ENCODE data around the gene SLC29A1.
A peak's percentile ranks its signal among the peaks of the same experiment; 100 is the strongest.
"Not testable (repeated sequence)": the region's sequence is repeated elsewhere in the genome, so short reads cannot be mapped to it uniquely, and the experiment has no call there.

Gene SLC29A1

DNA sequence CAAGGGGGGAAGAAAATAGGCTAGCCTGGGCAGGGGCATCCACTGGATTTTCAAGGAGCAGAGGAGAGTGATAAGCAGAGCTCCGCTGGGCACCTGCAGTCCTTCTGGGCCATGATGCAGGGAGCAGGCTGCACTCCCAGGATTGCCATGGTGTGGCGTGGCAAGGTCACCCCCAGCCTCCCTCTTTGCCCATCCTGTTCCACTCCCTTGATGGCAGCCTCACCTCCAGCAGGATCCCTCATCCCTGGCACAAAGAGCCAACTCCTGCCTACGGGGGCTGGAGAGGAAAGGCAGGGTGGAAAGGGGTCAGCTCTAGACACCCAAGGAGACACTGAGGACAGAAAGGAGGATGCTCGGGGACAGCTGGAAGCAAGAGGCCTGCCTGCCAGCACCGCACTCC lies 29.1 kb upstream of the SLC29A1 start:
- DNase-seq (ENCODE audit: low spot score) = no peak

DNA sequence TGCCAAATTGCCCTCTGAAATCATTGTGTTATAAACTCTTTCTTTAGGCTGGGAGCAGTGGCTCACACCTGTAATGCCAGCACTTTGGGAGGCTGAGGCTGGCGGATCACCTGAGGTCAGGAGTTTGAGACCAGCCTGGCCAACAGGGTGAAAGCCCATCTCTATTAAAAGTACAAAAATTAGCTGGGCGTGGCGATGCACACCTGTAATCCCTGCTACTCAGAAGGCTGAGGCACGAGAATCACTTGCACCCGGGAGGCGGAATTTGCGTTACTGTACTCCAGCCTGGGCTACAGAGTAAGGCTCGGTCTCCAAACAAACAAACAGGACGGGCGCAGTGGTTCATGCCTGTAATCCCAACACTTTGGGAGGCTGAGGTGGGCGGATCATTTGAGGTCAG lies 27.0 kb upstream of the SLC29A1 start:
- not testable (repeated sequence) for DNase-seq (ENCODE audit: low spot score)

DNA sequence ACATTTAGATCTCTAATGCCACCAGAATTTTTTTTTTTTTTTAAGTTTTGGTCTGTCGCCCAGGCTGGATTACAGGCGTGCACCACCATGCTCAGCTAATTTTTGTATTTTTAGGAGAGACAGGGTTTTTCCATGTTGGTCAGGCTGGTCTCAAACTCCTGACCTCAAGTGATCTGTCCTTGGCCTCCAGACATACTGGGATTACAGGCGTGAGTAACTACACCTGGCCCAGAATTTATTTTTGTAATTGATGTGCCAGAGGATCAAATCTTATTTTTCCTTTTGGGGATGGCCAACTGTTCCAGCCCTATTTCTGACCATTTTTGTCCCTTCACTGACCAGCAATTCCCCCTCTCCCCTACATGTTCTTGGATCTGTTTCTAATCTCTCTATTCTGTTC lies 24.7 kb upstream of the SLC29A1 start:
- DNase-seq (ENCODE audit: low spot score) = no peak

DNA sequence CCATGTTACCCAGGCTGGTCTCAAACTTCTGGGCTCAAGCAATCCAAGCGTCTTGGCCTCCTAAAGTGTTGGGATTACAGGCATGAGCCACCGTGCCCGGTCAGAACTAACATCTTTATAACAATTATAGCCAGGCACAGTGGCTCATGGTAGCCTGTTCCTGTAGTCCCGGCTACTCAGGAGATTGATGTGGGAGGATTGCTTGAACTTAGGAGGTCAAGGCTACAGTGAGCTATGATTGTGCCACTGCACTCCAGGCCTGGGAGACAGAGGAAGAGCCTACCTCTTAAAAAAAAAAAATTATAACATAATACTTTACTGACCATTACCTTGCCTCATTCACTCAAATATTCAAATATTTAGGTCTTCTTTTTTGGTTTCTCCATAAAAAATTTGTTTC lies 23.5 kb upstream of the SLC29A1 start:
- no peak for DNase-seq (ENCODE audit: low spot score)

DNA sequence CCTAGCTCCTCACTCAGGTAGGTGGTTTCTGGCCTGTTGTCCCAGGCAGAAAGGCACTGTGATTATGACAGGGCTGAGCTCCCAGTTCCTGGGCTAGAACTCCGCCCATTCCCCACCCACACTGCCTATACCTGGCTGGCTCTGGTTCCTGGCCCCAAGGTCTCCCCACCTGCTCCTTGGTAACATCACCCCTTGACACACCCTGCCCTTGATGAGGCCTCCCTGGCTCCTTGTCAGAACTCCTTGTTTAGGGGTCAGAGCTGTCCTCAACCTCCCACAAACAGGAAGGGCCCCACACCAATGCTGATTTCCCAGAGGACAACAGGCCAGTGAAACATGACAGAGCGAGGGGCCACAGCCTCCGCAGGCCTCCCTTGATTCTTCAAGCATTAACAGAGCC lies 22.2 kb upstream of the SLC29A1 start:
- no peak for DNase-seq (ENCODE audit: low spot score)

DNA sequence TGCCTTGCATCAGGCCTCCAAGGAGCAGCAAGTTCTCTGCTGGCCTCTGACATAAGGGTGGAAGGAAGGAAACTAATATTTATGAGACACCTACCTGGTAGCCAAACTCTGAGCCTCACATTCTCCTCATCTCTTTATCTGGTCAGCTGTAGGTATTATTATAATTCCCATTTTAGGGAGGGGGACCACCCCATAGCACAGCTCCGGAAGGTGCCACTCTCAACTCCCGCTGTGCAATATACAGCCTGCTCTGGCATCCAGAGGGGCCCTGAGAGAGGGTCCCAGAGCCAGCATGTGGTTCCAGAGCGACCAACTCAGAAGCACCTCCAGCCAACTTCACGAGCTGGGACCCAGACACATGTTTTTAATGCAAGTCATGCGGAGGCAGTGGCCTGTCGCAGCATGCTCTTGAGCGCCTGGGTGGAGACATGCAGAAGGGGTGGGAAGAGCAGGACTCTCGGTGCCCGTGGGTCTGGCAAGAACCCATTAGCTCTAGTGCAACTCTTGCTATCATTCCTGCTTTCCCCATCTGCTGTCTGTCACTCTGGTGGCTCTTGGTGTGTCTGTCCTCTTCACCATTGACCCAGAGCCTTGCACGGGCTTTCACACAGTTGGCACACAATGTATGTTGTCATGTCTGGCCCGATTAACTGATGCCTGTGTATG lies 21.6 kb upstream of the SLC29A1 start:
- DNase-seq (ENCODE audit: low spot score) = no peak

DNA sequence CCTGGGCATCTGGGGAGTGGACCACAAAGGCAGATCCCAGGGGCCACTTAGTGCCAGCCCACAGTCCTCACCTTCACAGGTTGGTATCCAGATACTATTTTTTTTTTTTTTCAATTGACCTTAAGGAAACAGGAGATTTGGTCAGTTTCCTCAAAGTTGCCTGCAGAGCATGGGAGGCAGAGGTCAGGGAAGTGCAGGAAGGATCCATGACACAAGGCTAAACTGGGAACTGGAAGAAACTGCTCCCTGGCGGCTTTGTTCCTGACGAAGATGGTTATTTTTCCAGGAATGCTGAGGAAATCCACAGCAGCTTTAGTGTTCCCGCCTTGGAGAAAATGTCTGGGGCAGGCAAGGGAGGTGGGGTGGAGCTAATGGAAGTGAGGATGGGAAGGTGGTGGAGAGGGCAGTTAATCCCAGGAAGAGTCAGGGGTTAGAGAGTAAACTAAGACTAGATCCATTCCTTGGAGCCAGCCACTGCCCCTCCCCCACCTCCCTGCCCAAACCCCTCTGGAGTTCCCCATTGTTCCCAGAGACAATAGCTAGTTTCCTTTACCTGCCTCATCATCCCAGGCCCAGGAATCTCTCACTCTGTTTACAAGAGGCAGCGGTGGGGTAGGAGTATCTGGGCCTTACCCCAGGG lies 20.9 kb upstream of the SLC29A1 start:
- DNase-seq (ENCODE audit: low spot score) = no peak

DNA sequence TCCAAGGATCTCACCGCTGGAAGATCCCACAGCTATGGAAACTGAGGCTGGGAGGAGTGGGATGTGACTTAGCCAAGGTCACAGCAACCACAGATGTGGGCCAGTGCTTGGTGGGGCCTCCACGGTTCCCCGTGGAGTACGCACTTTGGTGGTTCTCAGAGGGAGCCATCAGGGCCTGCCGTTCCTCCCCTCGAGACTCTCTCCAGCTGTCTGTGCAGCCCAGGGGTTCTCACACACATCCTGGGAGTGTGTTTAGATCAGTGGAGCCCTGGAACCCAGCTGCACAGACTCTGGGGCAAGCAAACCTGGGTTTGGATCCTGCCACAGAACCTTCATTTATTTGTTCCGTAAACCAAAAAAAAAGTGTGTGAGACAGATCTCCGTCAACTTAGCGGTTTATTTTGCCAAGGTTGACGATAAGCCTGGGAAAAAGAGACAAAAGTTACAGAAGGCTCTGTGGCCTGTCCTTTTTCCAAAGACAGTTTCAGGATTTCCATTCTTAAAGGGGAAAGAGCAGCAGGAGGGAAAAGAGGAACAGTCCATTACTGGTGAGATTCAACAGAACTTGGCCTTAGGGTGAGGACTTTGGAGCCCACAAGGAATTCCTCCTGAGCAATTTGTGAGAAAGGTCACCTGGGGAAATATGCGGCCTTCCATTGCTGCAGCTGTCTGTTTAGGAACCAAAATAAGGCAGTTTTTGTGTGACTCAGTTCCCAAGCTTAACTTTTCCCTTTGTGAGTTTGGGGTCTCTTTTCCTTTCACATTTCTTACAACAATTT lies 20.2 kb upstream of the SLC29A1 start:
- no peak for DNase-seq (ENCODE audit: low spot score)

DNA sequence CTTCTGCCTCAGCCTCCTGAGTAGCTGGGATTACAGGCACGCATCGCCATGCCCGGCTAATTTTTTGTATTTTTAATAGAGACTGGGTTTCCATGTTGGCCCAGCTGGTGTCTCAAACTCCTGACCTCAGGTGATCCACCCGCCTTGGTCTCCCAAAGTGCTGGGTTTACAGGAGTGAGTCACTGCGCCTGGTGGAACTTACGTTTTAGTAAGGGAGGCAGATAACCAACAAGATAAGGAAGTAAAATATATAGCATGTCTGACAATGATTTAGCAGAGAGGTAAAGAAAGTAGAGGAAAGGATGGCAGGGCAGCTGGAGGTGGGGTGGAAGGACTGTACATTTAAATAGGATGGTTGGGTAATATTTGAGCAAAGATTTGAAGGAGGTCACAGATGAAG lies 19.4 kb upstream of the SLC29A1 start:
- DNase-seq (ENCODE audit: low spot score) = no peak

DNA sequence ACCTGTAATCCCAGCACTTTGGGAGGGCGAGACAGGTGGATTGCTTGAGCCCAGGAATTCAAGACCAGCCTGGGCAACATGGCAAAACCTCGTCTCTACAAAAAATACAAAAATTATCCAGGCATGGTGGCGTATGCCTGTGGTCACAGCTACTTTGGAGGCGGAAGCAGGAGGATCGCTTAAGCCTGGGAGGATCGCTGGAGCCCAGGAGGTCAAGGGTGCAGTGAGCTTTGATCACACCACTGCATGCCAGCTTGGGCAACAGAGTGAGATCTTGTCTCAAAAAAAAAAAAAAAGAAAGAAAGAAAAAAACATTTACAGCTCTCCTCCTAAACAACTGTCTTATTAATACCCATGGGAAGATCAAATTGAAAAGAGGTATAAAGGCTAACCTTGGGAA lies 15.4 kb upstream of the SLC29A1 start:
- DNase-seq (ENCODE audit: low spot score) = no peak

DNA sequence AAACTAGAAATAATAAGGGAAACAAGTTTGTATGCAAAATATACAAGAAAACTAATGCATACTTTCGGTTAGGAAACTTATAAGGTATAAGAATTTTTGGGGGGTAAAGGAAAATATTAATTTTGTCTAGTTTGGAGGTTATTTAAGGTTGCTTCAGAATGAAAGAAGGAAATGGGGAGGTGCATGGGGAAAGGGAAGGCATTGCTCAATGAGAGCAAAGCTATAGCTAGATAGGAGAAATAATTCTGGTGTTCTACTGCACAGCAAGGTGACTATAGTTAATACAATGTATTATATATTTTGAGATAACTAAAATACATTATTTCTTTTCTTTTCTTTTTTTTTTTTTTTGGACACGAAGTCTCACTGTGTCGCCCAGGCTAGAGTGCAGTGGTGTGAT lies 12.1 kb upstream of the SLC29A1 start:
- no peak for DNase-seq (ENCODE audit: low spot score)

DNA sequence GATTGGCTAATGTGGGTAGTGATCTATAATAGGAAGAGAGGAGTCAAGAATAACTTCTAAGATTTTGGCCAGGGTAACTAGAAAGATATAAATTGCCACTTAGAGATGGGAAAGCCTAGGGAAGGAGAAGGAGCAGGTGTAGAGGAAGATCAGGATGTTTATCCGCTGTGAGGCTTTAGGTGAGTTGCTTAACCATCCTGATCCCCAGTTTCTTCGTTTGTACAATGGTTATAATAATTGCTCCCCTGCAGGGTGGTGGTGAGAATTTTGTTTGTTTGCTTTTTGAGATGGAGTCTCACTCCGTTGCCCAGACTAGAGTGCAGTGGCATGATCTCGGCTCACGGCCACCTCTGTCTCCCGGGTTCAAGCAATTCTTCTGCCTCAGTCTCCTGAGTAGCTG lies 9.1 kb upstream of the SLC29A1 start:
- DNase-seq (ENCODE audit: low spot score) = no peak

DNA sequence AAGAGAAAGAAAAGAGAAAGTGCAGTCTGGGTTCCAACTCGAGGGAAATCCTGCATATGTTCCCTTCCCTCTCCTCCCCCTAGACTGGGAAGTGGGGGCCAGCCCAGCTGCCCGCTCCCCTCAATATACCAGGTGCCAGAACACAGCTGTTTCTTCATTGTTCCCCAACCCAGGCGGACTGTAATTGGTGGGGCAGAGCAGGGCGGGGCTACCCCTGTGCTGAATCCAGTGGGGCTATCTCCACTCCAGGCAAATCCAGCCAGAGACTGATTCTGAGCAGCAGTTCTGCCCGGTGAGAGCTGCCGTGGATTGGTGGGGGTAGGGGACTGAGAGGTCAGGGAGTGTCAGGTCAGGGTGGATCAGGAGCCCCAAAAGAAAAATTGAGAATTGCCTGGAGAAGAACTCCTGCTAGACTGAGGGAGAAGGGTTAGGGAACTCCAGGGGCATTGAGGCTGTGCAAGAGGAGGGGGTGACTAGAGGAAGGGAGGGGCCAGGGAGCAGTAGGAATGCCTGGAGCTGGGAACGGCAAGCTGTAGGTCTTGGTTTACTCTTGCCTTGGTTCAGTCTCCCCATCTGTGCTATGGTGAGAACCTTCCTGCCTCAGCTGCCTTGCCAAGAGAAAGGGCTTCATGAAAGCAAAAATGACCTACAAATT lies 6.6 kb upstream of the SLC29A1 start, which contains the start of gene MYMX:
Gene MYMX (plus strand): TSS at position 250 of the 655 bp plus-strand sequence. CDS start 546 bp downstream, outside the sequence.
- DNase-seq (ENCODE audit: low spot score) = no peak

DNA sequence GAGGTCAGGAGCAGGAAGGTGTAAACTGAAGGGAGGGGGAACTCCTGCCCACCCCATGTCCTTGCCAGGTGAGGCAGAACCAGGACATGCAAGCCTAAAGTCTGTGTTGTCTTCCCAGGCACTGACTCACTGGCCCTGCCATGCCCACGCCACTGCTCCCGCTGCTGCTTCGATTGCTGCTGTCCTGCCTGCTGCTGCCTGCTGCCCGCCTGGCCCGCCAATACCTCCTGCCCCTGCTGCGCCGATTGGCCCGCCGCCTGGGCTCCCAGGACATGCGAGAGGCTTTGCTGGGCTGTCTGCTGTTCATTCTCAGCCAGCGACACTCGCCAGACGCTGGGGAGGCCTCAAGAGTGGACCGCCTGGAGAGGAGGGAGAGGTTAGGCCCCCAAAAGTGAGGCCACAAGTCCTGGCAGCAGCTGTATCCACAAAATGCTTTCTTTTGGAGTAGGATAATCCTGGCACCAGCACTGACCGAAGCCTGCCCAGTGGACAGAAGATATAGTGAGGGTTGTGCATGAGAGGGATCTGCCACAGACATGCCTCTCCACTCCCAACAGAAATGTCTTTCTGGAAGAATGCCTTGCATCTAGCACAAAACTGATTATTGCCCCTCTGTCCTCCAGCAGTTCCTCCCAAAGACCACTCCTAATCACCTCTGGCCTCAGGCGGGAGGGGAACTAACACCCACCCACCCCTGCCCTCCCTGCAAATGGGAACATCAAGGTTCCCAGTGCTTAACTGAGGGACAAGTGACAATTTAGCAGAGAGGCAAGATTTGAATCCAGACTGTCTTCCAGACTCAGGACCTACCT lies 5.9 kb upstream of the SLC29A1 start:
- DNase-seq (ENCODE audit: low spot score) = no peak

DNA sequence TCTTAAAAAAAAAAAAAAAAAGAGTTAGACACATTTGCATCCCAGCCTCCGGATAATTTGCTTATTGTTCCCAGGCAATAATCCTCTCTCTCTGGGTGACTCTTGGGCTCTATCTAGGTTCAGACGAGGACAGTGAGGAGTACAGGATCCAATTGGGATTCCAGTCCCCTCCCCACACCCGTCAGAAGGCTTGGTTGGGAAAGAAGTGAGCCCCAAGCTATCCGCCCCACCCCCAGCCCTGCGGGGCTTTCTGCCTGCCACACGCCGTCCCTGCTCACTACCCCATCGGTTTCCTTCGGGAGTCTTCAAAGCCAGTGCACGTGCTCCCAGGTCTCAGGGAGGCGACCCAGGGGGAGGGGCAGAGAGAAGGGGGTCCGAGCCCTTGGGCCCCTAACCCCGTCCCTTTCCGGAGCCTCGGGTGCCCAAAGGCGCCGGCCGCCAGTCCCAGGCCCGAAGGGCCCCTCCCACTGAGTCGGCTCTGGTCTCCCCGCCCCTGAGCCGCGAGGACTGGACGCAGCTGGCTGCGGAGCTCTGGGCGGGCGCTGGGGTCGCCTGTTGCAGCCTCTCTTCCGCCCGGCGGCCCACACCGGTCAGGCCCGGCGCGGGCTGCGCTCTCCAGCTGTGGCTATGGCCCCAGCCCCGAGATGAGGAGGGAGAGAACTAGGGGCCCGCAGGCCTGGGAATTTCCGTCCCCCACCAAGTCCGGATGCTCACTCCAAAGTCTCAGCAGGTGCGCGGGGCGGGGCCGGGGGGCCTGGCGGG lies 4.2 kb upstream of the SLC29A1 start:
- peak; percentile 69 for DNase-seq (ENCODE audit: low spot score)

DNA sequence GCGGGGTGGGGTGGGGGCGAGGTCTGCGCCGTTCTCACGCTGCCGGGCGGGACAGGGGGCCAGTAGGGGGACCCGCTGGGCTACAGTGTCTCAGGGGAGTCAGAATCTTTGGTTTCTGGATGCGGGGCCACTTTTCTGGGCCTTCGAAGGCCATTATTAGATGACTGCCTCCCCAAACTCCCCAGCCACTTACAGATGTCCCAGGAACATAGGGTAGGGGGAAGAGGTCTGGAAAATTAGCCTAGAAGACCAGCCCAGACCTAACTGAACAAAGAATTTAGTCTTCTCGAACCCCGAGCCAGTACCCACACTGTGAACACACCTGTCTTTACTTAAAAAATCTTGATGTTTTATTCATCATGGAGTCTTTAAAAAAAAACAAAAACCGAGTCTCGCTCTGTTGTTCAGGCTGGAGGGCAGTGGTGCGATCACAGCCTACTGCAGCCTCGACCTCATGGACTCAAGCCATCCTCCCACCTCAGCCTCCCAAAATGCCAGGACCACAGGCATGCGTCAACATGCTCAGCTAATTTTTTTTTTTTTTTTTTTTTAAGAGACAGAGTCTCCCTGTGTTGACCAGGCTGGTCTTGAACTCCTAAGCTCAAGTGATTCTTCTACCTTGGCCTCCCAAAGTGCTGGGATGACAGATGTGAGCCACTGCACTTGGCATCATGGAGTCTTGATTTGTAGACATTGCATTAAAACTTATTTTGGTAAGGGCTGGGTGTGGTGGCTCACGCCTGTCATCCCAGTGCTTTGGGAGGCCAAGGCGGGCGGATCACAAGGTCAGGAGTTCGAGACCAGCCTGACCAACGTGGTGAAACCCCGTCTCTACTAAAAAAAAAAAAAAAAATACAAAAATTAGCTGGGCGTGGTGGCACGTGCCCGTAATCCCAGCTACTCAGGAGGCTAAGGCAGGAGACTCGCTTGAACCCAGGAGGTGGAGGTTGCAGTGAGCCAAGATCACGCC lies 3.3 kb upstream of the SLC29A1 start:
- no peak for DNase-seq (ENCODE audit: low spot score)

DNA sequence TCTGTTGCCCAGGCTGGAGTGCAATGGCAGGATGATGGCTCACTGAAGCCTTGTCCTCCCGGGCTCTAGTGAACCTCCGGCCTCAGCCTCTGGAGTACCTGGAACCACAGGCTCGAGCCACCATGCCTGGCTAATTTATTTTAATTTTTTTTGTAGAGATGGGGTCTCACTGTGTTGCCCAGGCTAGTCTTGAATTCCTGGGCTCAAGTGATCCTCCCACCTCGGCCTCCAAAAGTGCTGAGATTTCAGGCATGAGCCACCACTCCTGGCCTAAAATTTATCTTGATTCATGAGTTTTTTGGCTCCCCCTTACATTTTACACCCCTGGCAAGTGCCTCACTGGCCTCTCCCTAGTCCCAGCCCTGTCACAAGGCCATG lies 2.5 kb upstream of the SLC29A1 start:
- no peak for DNase-seq (ENCODE audit: low spot score)

DNA sequence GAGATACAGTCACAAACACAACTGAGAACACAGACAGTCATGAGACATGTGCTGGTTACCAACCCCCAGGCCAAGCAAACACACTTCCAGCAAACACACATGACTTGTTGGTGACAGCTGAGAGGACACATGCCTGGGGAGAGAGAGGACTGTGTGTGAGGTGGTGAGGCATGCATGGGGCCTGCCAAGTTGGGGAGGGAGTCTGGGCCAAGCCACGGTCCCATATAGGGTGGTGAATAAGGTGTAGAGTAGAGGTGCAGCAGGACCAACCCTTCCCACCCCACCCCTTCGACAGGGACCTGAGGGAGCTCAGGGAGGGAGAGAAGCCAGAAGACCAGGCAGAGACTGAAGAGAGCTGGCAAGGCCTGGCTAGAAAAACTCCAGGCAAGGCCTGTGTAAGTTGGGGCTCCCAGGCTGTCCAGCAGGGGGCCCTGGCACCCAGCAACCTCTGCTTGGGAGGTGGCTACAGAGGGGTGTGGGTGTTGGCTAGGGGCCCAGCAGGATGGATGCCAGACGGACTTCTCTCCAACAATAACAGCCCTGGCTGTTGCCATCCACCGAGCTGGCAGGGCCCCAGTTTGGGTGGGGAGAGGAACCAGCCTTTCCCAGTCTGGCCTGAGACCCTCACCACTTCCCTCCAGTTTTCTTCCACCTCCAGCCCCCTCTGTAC lies 2.0 kb upstream of the SLC29A1 start:
- peak; percentile 78 for DNase-seq (ENCODE audit: low spot score)

DNA sequence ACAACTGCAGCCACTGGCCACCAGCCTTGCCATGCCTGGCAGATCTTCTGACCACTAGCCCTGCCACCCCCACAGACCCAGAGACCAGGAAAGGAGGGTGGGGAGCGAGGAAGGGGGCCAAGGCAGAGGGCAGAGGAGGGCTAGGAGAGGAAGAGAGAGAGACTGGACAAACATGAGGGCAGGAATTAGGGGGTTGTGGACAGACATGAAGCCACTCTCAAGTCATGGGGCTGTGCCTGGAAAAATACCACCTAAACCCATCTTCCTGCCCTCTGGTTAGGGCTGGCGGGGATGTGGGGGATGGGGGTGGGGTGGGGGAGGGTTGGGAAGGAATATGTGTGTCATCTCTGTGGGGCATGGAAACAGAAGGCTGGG lies 1.4 kb upstream of the SLC29A1 start:
- no peak for DNase-seq (ENCODE audit: low spot score)
